Thyroid gland (tissue), 4 donors: ENCODE measurements around the gene SORCS2. TPM values are rescaled to one million over a fixed set of nuclear protein-coding genes. Genes with fewer than 3 reads are reported as not detected.
A peak's percentile ranks its signal among the peaks of the same experiment; 100 is the strongest.

Experiments used
- DNase-seq, 2 donors: peaks; one replicate each; pipeline ENCODE4 v3.0.0-alpha.2; 2019
- H3K27ac ChIP-seq, 3 donors: fragments of 200-600 bp; sonication (generic); 1 replicate in 2 of 3; 2 replicates in 1 of 3; pipeline ENCODE4 v1.5.1; 2016 to 2019; ENCODE audit warnings: mild to moderate bottlenecking in 1 of 3, moderate library complexity in 1 of 3
- H3K27me3 ChIP-seq: fragments of 200-600 bp; sonication (generic); one replicate; pipeline ENCODE4 v1.5.1; 2019
- H3K36me3 ChIP-seq, 2 donors: fragments of 200-600 bp; sonication (generic); one replicate each; pipeline ENCODE4 v1.5.1; 2016 to 2019
- H3K4me1 ChIP-seq, 2 donors: fragments of 200-600 bp; sonication (generic); one replicate each; pipeline ENCODE4 v1.5.1; 2017 to 2019
- H3K4me3 ChIP-seq, 3 donors: fragments of 200-600 bp; sonication (generic); replicated peaks in 1 of 3; 1 replicate in 2 of 3; 2 replicates in 1 of 3; pipeline ENCODE4 v1.5.1; 2016; ENCODE audit warnings: mild to moderate bottlenecking in 1 of 3
- H3K9me3 ChIP-seq: fragments of 200-600 bp; sonication (generic); one replicate; pipeline ENCODE4 v1.5.1; 2017
- CTCF ChIP-seq, 6 experiments: fragments of 200-600 bp in 3 of 6; fragments of 450-650 bp in 3 of 6; sonication (generic) in 3 of 6; IDR thresholded peaks; one replicate each; pipeline ENCODE4 v1.5.1; 2016 to 2019; ENCODE audit warnings: antibody characterized with exemption in 6 of 6, mild to moderate bottlenecking in 2 of 6, inconsistent platforms in 1 of 6, moderate library complexity in 1 of 6
- POLR2A ChIP-seq, 2 donors: fragments of 450-650 bp; IDR thresholded peaks; one replicate each; pipeline ENCODE4 v1.6.1; 2017; ENCODE audit warnings: antibody characterized with exemption in 2 of 2, mild to moderate bottlenecking in 2 of 2, moderate library complexity in 1 of 2
- WGBS, 2 donors: methylation state at CpG; one replicate each; pipeline ENCODE4 v1.1.5; 2017; 5-methylcytosine and 5-hydroxymethylcytosine counted together
- intact Hi-C: fragments of 100-400 bp; cut with DNase I; formaldehyde crosslinking; loops from one replicate; pipeline ENCODE4 v1.15.1; 2023
- total RNA-seq, 4 donors: library from RNA; depleted of rRNA; stranded (reverse); fragments of >200 nt; gene quantifications; one replicate each; pipeline ENCODE4 v1.2.3, GENCODE V29; 2016

The SORCS2 gene
- total RNA-seq, 4 donors from 2014 or later, result 1.7 to 13.6 (median 3.6) TPM

GRCh38 chr4:7650606-7651385 lies 458.5 kb downstream of the SORCS2 start:
- no peaks in the 10 kb centered on the region for H3K27me3 ChIP-seq
- H3K4me1 ChIP-seq, result peaks cover 12 to 23% of the 10 kb centered on the region in 2 donors
- H3K36me3 ChIP-seq, result no peaks in the 10 kb centered on the region
- 59 to 78% methylated on average over 13 to 18 of the region's 22 CpGs for WGBS, 2 donors
- no peak overlapping the region for H3K27ac ChIP-seq
- intact Hi-C loops, result no loop called here
- no peak for TF ChIP-seq CTCF (IDR thresholded peaks at IDR 0.05)
- no peak for TF ChIP-seq POLR2A (IDR thresholded peaks at IDR 0.05)
- no peaks in the 10 kb centered on the region for H3K9me3 ChIP-seq
- H3K4me3 ChIP-seq, result no peak overlapping the region
- no peak for DNase-seq

DNA sequence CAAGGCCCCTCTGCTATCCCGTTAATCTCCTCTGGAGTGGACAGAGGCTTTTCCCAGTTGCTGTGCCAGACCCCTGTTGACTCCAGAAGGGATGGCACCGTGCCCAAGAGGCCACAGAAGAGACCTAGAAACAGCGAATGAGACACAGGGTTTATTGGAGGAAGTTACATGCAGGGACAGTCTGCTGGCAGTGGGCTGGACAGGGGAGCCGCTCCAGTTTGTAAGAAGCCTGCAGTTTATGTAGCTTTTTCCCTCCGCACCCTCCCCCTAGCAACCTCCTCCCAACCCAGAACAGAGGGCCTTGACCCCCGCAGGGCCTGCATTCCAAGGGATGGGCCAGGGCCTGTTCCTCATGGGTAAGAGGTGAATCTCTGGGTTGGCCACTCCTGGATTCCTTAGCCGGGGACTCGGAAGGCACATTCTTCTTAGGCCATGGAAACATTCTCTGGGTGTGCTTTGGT lies 459.2 kb downstream of the SORCS2 start:
- intact Hi-C loops, result no loop called here
- TF ChIP-seq CTCF (IDR thresholded peaks at IDR 0.05) (no peak), POLR2A (IDR thresholded peaks at IDR 0.05) (no peak)
- DNase-seq, result peak; percentile 29 to 50
- Histone ChIP-seq H3K4me3 (no peak overlapping the region), H3K4me1 (peaks cover 12 to 23% of the 10 kb centered on the region in 2 donors), H3K9me3 (no peaks in the 10 kb centered on the region), H3K27me3 (no peaks in the 10 kb centered on the region), H3K36me3 (no peaks in the 10 kb centered on the region), H3K27ac (no peak overlapping the region)
- WGBS, 2 donors, result 55 to 68% methylated on average over 6 to 8 of the region's 8 CpGs

DNA sequence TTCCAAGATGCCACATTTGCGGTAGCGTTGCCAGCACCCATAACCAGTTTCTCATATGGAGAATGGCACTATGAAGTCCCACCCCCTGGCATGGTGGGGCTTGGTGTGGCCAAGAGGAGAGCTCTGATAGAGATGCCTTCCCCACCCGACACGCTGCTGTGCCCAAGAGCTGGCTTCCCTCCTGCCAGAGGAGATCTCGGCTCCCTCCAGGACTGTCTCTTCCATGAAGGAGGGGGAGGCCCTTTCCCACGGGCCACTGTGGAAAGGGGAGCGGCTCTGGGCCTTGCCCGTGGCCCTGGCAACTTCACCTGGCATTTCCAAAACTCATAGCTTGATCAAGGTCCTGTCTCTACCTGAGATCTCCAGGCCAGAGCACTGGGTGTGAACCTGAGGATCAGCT lies 459.7 kb downstream of the SORCS2 start:
- H3K4me1 ChIP-seq, result peaks cover 12 to 23% of the 10 kb centered on the region in 2 donors
- DNase-seq, result no peak
- WGBS, 2 donors, result 78 to 87% methylated on average over 4 to 7 of the region's 8 CpGs
- no peak overlapping the region for H3K4me3 ChIP-seq
- H3K36me3 ChIP-seq, result no peaks in the 10 kb centered on the region
- no peak for TF ChIP-seq CTCF (IDR thresholded peaks at IDR 0.05)
- no peak for TF ChIP-seq POLR2A (IDR thresholded peaks at IDR 0.05)
- H3K27ac ChIP-seq, result peak overlapping the region in 1 of 3 donors; percentile 57
- no peaks in the 10 kb centered on the region for H3K9me3 ChIP-seq
- intact Hi-C loops, result no loop called here
- H3K27me3 ChIP-seq, result no peaks in the 10 kb centered on the region

- Histone ChIP-seq H3K4me1 (peaks cover 12 to 23% of the 10 kb centered on the region in 2 donors), H3K36me3 (no peaks in the 10 kb centered on the region), H3K9me3 (no peaks in the 10 kb centered on the region), H3K27me3 (no peaks in the 10 kb centered on the region), H3K27ac (peak overlapping the region in 1 of 3 donors; percentile 57), H3K4me3 (no peak overlapping the region)
- TF ChIP-seq POLR2A (IDR thresholded peaks at IDR 0.05) (no peak), CTCF (IDR thresholded peaks at IDR 0.05) (no peak)
- DNase-seq, result peak in 1 of 2 donors; percentile 24
- intact Hi-C loops, result no loop called here
- WGBS, 2 donors, result 58 to 75% methylated on average over 5 to 8 of the region's 8 CpGs
Measured at GRCh38 chr4:7652451-7652881, 460.1 kb downstream of the SORCS2 start.

DNA sequence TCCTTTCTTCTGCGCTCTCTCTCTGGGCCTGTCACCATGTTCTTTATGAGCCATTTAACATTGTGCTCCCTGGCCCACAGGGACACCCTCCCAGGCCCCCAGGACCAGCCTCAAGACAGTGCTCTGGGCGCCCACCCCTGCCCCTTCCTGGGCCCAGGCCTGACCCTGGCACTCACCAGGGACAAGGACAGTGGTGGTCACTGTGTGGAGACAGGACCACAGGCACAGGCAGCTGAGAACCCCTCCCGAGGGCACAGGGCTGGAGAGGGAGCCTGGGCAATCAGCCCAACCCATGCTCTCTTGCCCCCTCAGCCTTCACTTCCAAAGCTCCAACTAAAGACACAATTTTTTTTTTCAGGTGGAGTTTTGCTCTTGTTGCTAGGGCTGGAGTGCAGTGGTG lies 460.6 kb downstream of the SORCS2 start:
- no peak for TF ChIP-seq POLR2A (IDR thresholded peaks at IDR 0.05)
- TF ChIP-seq CTCF (IDR thresholded peaks at IDR 0.05), result no peak
- Histone ChIP-seq H3K4me1 (peaks cover 12 to 23% of the 10 kb centered on the region in 2 donors), H3K36me3 (no peaks in the 10 kb centered on the region), H3K9me3 (no peaks in the 10 kb centered on the region), H3K4me3 (no peak overlapping the region), H3K27ac (peak overlapping the region in 1 of 3 donors; percentile 57), H3K27me3 (no peaks in the 10 kb centered on the region)
- peak in 1 of 2 donors; percentile 28 for DNase-seq
- intact Hi-C loops, result no loop called here
- WGBS, 2 donors, result 65 to 74% methylated on average over 3 of the region's 3 CpGs
